CD14-positive monocyte (primary cell): ENCODE results near the gene DSTYK. TPM values are rescaled to one million over a fixed set of nuclear protein-coding genes. Genes with fewer than 3 reads are reported as not detected.

ENCODE experiments used
- DNase-seq, 3 donors: peaks; one replicate each; pipeline ENCODE4 v3.0.0-alpha.2; 2011 to 2022
- H2AFZ ChIP-seq: 2 replicates; pipeline ENCODE4 v1.6.0; 2012; ENCODE audit warnings: mild to moderate bottlenecking, low read depth, low read length, inconsistent platforms; ENCODE audit not compliant: insufficient read depth, poor library complexity, severe bottlenecking
- H3K27ac ChIP-seq, 2 donors: 1 replicate in 1 of 2; 2 replicates in 1 of 2; pipeline ENCODE4 v1.5.1; 2012 to 2013; ENCODE audit warnings: low read length in 2 of 2, control low read depth in 1 of 2, inconsistent platforms in 1 of 2, low read depth in 1 of 2, mild to moderate bottlenecking in 1 of 2
- H3K27me3 ChIP-seq, 2 donors: one replicate each; pipeline versions ENCODE4 v1.6.0 to v1.6.1; 2011 to 2013; ENCODE audit warnings: low read length in 2 of 2; ENCODE audit not compliant: control insufficient read depth in 2 of 2, insufficient read depth in 2 of 2
- H3K36me3 ChIP-seq, 2 donors: replicated peaks in 1 of 2; 1 replicate in 1 of 2; 2 replicates in 1 of 2; pipeline versions ENCODE4 v1.5.1 to v1.6.1; 2012 to 2013; ENCODE audit warnings: low read length in 2 of 2, control low read depth in 1 of 2, inconsistent platforms in 1 of 2, mild to moderate bottlenecking in 1 of 2; ENCODE audit not compliant: insufficient read depth in 2 of 2, control insufficient read depth in 1 of 2
- H3K4me1 ChIP-seq, 2 donors: 1 replicate in 1 of 2; 2 replicates in 1 of 2; pipeline versions ENCODE4 v1.5.1 to v1.6.1; 2012 to 2013; ENCODE audit warnings: low read length in 2 of 2, control low read depth in 1 of 2, inconsistent platforms in 1 of 2, mild to moderate bottlenecking in 1 of 2, moderate library complexity in 1 of 2; ENCODE audit not compliant: insufficient read depth in 2 of 2, control insufficient read depth in 1 of 2
- H3K4me2 ChIP-seq: replicated peaks from 2 replicates; pipeline ENCODE3; 2012; ENCODE audit warnings: low read length, moderate library complexity, mild to moderate bottlenecking; ENCODE audit not compliant: poor library complexity, severe bottlenecking; ENCODE audit errors: extremely low read depth
- H3K4me3 ChIP-seq, 3 experiments: fragments of 200-600 bp in 1 of 3; sonication (generic) in 1 of 3; replicated peaks in 1 of 3; 1 replicate in 2 of 3; 2 replicates in 1 of 3; pipeline ENCODE4 v1.5.1; 2011 to 2013; ENCODE audit warnings: low read length in 3 of 3, mild to moderate bottlenecking in 3 of 3, control low read depth in 2 of 3, low read depth in 2 of 3, inconsistent platforms in 1 of 3, moderate library complexity in 1 of 3
- H3K79me2 ChIP-seq: 2 replicates; pipeline ENCODE4 v1.6.0; 2012; ENCODE audit warnings: mild to moderate bottlenecking, control low read depth, inconsistent platforms, low read length, moderate library complexity; ENCODE audit not compliant: insufficient read depth
- H3K9ac ChIP-seq: 2 replicates; pipeline ENCODE4 v1.6.0; 2017; ENCODE audit warnings: low read length, mild to moderate bottlenecking; ENCODE audit not compliant: insufficient read depth, poor library complexity, severe bottlenecking
- H3K9me3 ChIP-seq, 2 donors: replicated peaks in 1 of 2; 1 replicate in 1 of 2; 2 replicates in 1 of 2; pipeline versions ENCODE4 v1.5.1 to v1.6.1; 2012 to 2013; ENCODE audit warnings: low read length in 2 of 2, control low read depth in 1 of 2; ENCODE audit not compliant: control insufficient read depth in 1 of 2, insufficient read depth in 1 of 2
- H4K20me1 ChIP-seq: 2 replicates; pipeline ENCODE4 v1.6.0; 2012; ENCODE audit warnings: mild to moderate bottlenecking, low read length, control low read depth, moderate library complexity; ENCODE audit not compliant: insufficient read depth
- H3K27ac Mint-ChIP-seq, 7 donors: one replicate each; pipeline ENCODE4 v1.8.0; 2020; ENCODE audit warnings: mild to moderate bottlenecking in 7 of 7, mixed read lengths in 7 of 7, moderate library complexity in 6 of 7, inconsistent platforms in 2 of 7
- H3K27me3 Mint-ChIP-seq, 3 donors: one replicate each; pipeline ENCODE4 v1.8.0; 2021 to 2022; ENCODE audit warnings: low read depth in 3 of 3, mild to moderate bottlenecking in 3 of 3, mixed read lengths in 3 of 3, moderate library complexity in 3 of 3, inconsistent platforms in 1 of 3
- H3K36me3 Mint-ChIP-seq, 2 donors: one replicate each; pipeline ENCODE4 v1.8.0; 2020; ENCODE audit warnings: mixed read lengths in 2 of 2, inconsistent platforms in 1 of 2, mild to moderate bottlenecking in 1 of 2
- H3K4me1 Mint-ChIP-seq: one replicate; pipeline ENCODE4 v1.8.0; 2020; ENCODE audit warnings: mild to moderate bottlenecking, mixed read lengths
- H3K4me3 Mint-ChIP-seq, 2 donors: one replicate each; pipeline ENCODE4 v1.8.0; 2020; ENCODE audit warnings: mild to moderate bottlenecking in 2 of 2, mixed read lengths in 2 of 2, moderate library complexity in 1 of 2
- H3K9me3 Mint-ChIP-seq, 7 donors: one replicate each; pipeline ENCODE4 v1.8.0; 2020 to 2022; ENCODE audit warnings: mixed read lengths in 7 of 7, mild to moderate bottlenecking in 6 of 7, moderate library complexity in 6 of 7, inconsistent platforms in 2 of 7
- WGBS: methylation state at CpG from one replicate; pipeline ENCODE4 v1.1.5; 2013; ENCODE audit warnings: missing lambda C conversion rate; ENCODE audit not compliant: insufficient coverage; 5-methylcytosine and 5-hydroxymethylcytosine counted together
- intact Hi-C, 2 donors: fragments of 100-400 bp; cut with micrococcal nuclease; formaldehyde crosslinking; loops; one replicate each; pipeline versions ENCODE4 v1.15.0 to v1.15.1; 2023
- polyA plus RNA-seq, 3 donors: library from polyadenylated mRNA; depleted of rRNA in 1 of 3; unstranded in 2 of 3; stranded (reverse) in 1 of 3; fragments of 300-500 nt in 2 of 3; fragments of >200 nt in 1 of 3; fragmentation: Illumina TruSeq in 2 of 3; gene quantifications; 1 replicate in 2 of 3; 2 replicates in 1 of 3; pipeline ENCODE4 v1.2.3, GENCODE V29; 2012 to 2021
- TF ChIP-seq, protein P1 (sequence below): fragments of 200-600 bp; IDR thresholded peaks from one replicate; pipeline ENCODE4 v1.8.0; 2022; ENCODE audit warnings: antibody characterized with exemption, mild to moderate bottlenecking

The DSTYK gene
- polyA plus RNA-seq, 3 donors, result 2.9 to 6.5 (median 3.8) TPM

DNA sequence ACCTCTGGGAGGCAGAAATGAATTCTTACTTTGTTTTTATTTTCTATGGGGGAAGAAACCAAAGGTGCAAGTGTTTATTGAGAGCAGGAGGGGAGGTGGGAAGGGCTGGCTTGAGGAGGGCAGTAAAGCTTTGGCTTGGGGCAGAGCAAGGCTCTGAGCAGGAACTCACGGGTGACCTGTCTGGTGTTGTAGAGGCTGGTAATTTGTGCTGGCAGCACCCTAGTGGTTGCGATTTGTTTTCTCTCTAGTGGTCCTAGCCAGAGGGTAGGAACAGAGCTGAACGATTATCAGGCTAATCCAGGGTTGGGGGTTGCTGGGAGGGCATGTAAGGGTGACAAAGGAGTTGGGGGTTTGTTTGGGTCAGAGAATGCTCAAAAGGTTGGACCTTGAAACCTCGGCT, 32.9 kb upstream of the DSTYK start:
- no peak overlapping the region for H2AFZ ChIP-seq
- DNase-seq, result no peak
- no peaks in the 10 kb centered on the region for H3K27me3 ChIP-seq
- H3K4me1 ChIP-seq, result no peaks in the 10 kb centered on the region
- TF ChIP-seq, protein P1, sequence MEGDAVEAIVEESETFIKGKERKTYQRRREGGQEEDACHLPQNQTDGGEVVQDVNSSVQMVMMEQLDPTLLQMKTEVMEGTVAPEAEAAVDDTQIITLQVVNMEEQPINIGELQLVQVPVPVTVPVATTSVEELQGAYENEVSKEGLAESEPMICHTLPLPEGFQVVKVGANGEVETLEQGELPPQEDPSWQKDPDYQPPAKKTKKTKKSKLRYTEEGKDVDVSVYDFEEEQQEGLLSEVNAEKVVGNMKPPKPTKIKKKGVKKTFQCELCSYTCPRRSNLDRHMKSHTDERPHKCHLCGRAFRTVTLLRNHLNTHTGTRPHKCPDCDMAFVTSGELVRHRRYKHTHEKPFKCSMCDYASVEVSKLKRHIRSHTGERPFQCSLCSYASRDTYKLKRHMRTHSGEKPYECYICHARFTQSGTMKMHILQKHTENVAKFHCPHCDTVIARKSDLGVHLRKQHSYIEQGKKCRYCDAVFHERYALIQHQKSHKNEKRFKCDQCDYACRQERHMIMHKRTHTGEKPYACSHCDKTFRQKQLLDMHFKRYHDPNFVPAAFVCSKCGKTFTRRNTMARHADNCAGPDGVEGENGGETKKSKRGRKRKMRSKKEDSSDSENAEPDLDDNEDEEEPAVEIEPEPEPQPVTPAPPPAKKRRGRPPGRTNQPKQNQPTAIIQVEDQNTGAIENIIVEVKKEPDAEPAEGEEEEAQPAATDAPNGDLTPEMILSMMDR, result no peak
- no peaks in the 10 kb centered on the region for H3K9me3 ChIP-seq
- Mint-ChIP-seq H3K4me3 (no peak overlapping the region), H3K4me1 (no peaks in the 10 kb centered on the region), H3K27ac (no peak overlapping the region), H3K36me3 (no peaks in the 10 kb centered on the region), H3K27me3 (peaks cover 0 to 5% (median 0%) of the 10 kb centered on the region in 3 donors), H3K9me3 (no peaks in the 10 kb centered on the region)
- H4K20me1 ChIP-seq, result no peaks in the 10 kb centered on the region
- 93% methylated on average over 4 of the region's 4 CpGs for WGBS
- no peaks in the 10 kb centered on the region for H3K79me2 ChIP-seq
- H3K9ac ChIP-seq, result no peak overlapping the region
- no peaks in the 10 kb centered on the region for H3K36me3 ChIP-seq
- no peak overlapping the region for H3K4me2 ChIP-seq
- intact Hi-C loops, result loop anchor here in 1 of 2 donors (10.0 kb wide), 1 partner anchor 50 kb away; no protein-coding TSS in a partner anchor
- no peak overlapping the region for H3K4me3 ChIP-seq
- H3K27ac ChIP-seq, result no peak overlapping the region

DNA sequence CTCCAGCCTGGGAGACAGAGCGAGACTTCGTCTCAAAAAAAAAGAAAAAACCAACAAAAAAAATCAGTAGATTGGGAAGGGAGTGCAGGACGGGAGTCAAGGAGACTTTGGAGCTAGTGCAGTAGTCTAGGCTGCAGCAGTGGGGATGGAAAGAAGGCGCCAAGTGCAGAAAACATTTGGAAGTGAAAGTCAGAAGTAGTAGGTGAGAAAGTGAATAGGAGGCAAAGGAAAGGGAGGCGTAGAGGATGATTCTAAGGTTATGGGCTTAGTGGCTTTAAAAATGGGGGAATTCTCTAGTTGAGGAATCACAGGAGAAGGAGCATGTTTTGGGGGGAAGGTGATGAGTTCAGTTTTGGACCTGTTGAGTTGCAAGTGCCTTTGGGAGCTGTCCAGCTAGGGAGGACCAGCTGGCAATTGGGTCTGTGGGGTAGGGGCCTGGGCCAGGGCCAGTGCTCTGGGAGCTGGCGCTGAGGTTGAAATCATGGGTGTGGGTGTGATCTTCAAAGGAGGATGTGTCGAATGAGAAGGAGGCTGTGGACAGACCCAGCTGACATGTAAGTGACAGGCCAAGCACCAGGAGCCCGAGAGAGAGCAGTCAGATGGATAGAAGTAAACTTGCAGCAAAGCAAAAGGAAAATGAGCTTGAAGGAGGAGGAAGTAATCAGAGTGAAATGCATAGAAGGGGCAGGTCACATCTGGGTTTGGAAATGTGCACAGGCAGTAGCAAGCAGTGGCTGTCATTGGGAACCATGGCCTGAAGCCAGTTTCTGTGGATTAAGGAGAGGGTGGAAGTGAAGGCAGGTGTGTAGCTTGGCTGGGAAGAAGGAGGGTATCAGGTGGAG, 32.1 kb upstream of the DSTYK start:
- Histone ChIP-seq H3K9me3 (no peaks in the 10 kb centered on the region), H4K20me1 (no peaks in the 10 kb centered on the region), H3K4me3 (no peak overlapping the region), H3K4me2 (no peak overlapping the region), H3K27ac (no peak overlapping the region), H3K79me2 (no peaks in the 10 kb centered on the region), H3K4me1 (no peaks in the 10 kb centered on the region), H3K27me3 (no peaks in the 10 kb centered on the region), H3K9ac (no peak overlapping the region), H3K36me3 (no peaks in the 10 kb centered on the region), H2AFZ (no peak overlapping the region)
- DNase-seq, result no peak
- Mint-ChIP-seq H3K36me3 (no peaks in the 10 kb centered on the region), H3K4me3 (no peak overlapping the region), H3K4me1 (no peaks in the 10 kb centered on the region), H3K27me3 (peaks cover 0 to 3% (median 0%) of the 10 kb centered on the region in 3 donors), H3K9me3 (no peaks in the 10 kb centered on the region), H3K27ac (no peak overlapping the region)
- intact Hi-C loops, result loop anchor here in 1 of 2 donors (10.0 kb wide), 1 partner anchor 49 kb away; no protein-coding TSS in a partner anchor
- TF ChIP-seq, protein P1, result no peak
- WGBS, result 76% methylated on average over 6 of the region's 8 CpGs
